IMR-90 (cell line): ENCODE data around the gene SLC9A3. TPM values are rescaled to one million over a fixed set of nuclear protein-coding genes. Genes with fewer than 3 reads are reported as not detected.

Source experiments
- ATAC-seq: fragments of 200-7000 bp; cut with Tn5 transposase; 2 replicates; pipeline ENCODE4 v1.9.1; 2020; ENCODE audit warnings: low read depth, mild to moderate bottlenecking, moderate library complexity
- BruUV-seq: library from RNA; stranded (reverse); fragments of 400-500 nt; replicated peaks from 2 replicates; lab custom pipeline; 2021; lab: Mats Ljungman, UMichigan
- CTCF ChIA-PET: fragments of 300-600 bp; formaldehyde crosslinking; extraction: SDS; loops from one replicate; lab custom pipeline; 2021; ENCODE audit warnings: antibody characterized with exemption; lab: Yijun Ruan, JAX
- POLR2A ChIA-PET: fragments of 300-600 bp; sonication (Branson Sonifier 250); formaldehyde crosslinking; loops from one replicate; lab custom pipeline; 2022; ENCODE audit warnings: antibody characterized with exemption; ENCODE audit not compliant: unreplicated experiment; lab: Charles Lee
- DNase-seq: peaks from one replicate; pipeline ENCODE4 v3.0.0; 2013
- H2AFZ ChIP-seq: replicated peaks from 2 replicates; pipeline ENCODE3; 2013; ENCODE audit warnings: low read length, mild to moderate bottlenecking; ENCODE audit not compliant: poor library complexity
- H2AK5ac ChIP-seq: 2 replicates; pipeline ENCODE4 v1.6.1; 2013; ENCODE audit warnings: low read depth, low read length, inconsistent platforms
- H2AK9ac ChIP-seq: replicated peaks from 2 replicates; pipeline ENCODE3; 2013; ENCODE audit warnings: mild to moderate bottlenecking, low read depth, low read length, moderate library complexity; ENCODE audit not compliant: poor library complexity
- H2BK120ac ChIP-seq: 2 replicates; pipeline ENCODE4 v1.6.1; 2013; ENCODE audit warnings: low read depth, low read length, inconsistent platforms
- H2BK15ac ChIP-seq: 3 replicates; pipeline ENCODE4 v1.6.1; 2013; ENCODE audit warnings: low read depth, low read length, inconsistent platforms
- H2BK20ac ChIP-seq: 2 replicates; pipeline ENCODE4 v1.6.1; 2013; ENCODE audit warnings: low read depth, mild to moderate bottlenecking, inconsistent platforms, low read length, moderate library complexity
- H2BK5ac ChIP-seq: 2 replicates; pipeline ENCODE4 v1.6.1; 2013; ENCODE audit warnings: mild to moderate bottlenecking, low read depth, low read length, inconsistent platforms; ENCODE audit not compliant: poor library complexity, severe bottlenecking
- H3K14ac ChIP-seq: replicated peaks from 2 replicates; pipeline ENCODE4 v1.6.1; 2013; ENCODE audit warnings: low read depth, low read length, inconsistent platforms
- H3K18ac ChIP-seq: 2 replicates; pipeline ENCODE4 v1.6.1; 2013; ENCODE audit warnings: low read depth, low read length, control low read depth
- H3K23ac ChIP-seq: 2 replicates; pipeline ENCODE4 v1.6.1; 2013; ENCODE audit warnings: low read depth, low read length, inconsistent platforms
- H3K27ac ChIP-seq: 2 replicates; pipeline ENCODE4 v1.5.1; 2013; ENCODE audit warnings: mild to moderate bottlenecking, control low read depth, low read length; ENCODE audit not compliant: insufficient read depth
- H3K27me3 ChIP-seq: 2 replicates; pipeline ENCODE4 v1.6.1; 2013; ENCODE audit warnings: low read length; ENCODE audit not compliant: control insufficient read depth, insufficient read depth
- H3K36me3 ChIP-seq: 2 replicates; pipeline ENCODE4 v1.6.1; 2013; ENCODE audit warnings: low read length, mixed read lengths; ENCODE audit not compliant: control insufficient read depth, insufficient read depth
- H3K4ac ChIP-seq: 2 replicates; pipeline ENCODE4 v1.6.1; 2013; ENCODE audit warnings: low read depth, low read length, inconsistent platforms
- H3K4me1 ChIP-seq: 2 replicates; pipeline ENCODE4 v1.6.1; 2013; ENCODE audit warnings: low read length, mixed read lengths; ENCODE audit not compliant: control insufficient read depth, insufficient read depth
- H3K4me2 ChIP-seq: 2 replicates; pipeline ENCODE4 v1.6.1; 2013; ENCODE audit warnings: low read depth, mild to moderate bottlenecking, control low read depth, low read length, moderate library complexity
- H3K4me3 ChIP-seq: 2 replicates; pipeline ENCODE4 v1.5.1; 2013; ENCODE audit warnings: low read depth, mild to moderate bottlenecking, control low read depth, low read length, moderate library complexity; ENCODE audit not compliant: insufficient read depth
- H3K56ac ChIP-seq: 2 replicates; pipeline ENCODE4 v1.6.1; 2013; ENCODE audit warnings: low read length, inconsistent platforms; ENCODE audit not compliant: insufficient read depth; ENCODE audit errors: extremely low read depth
- H3K79me1 ChIP-seq, 2 experiments: 2 replicates each; pipeline ENCODE4 v1.6.1; 2013; ENCODE audit warnings: low read length in 2 of 2, inconsistent platforms in 1 of 2, low read depth in 1 of 2
- H3K9ac ChIP-seq: 2 replicates; pipeline ENCODE4 v1.6.1; 2013; ENCODE audit warnings: low read depth, low read length, control low read depth
- H3K9me1 ChIP-seq: 2 replicates; pipeline ENCODE4 v1.6.1; 2013; ENCODE audit warnings: low read length, inconsistent platforms; ENCODE audit not compliant: insufficient read depth
- H3K9me3 ChIP-seq: 2 replicates; pipeline ENCODE4 v1.6.1; 2013; ENCODE audit warnings: low read length; ENCODE audit not compliant: control insufficient read depth, insufficient read depth
- H4K20me1 ChIP-seq: 2 replicates; pipeline ENCODE4 v1.6.1; 2013; ENCODE audit warnings: low read length, inconsistent platforms; ENCODE audit not compliant: insufficient read depth
- H4K5ac ChIP-seq: 2 replicates; pipeline ENCODE4 v1.6.1; 2013; ENCODE audit warnings: mild to moderate bottlenecking, low read depth, low read length, control low read depth
- H4K8ac ChIP-seq, 2 experiments: 2 replicates each; pipeline ENCODE4 v1.6.1; 2013; ENCODE audit warnings: low read depth in 2 of 2, low read length in 2 of 2, control low read depth in 1 of 2, inconsistent platforms in 1 of 2
- H4K91ac ChIP-seq: 2 replicates; pipeline ENCODE4 v1.6.1; 2013; ENCODE audit warnings: low read depth, low read length, inconsistent platforms; ENCODE audit not compliant: insufficient read depth
- BHLHE40 ChIP-seq: fragments of 150-350 bp; IDR thresholded peaks from 2 replicates; pipeline ENCODE4 v1.6.1; 2016; ENCODE audit warnings: mild to moderate bottlenecking, low read depth, low read length
- CHD1 ChIP-seq: IDR thresholded peaks from 2 replicates; pipeline ENCODE4 v1.6.1; 2012; ENCODE audit warnings: low read depth, low read length, improper control_type of control experiment
- CTCF ChIP-seq: conservative IDR thresholded peaks from 2 replicates; pipeline ENCODE4 v1.5.1; 2012; ENCODE audit warnings: mild to moderate bottlenecking, low read depth, low read length, improper control_type of control experiment
- ELK1 ChIP-seq: fragments of 150-350 bp; IDR thresholded peaks from 2 replicates; pipeline ENCODE4 v1.6.1; 2016; ENCODE audit warnings: low read depth, mild to moderate bottlenecking, low read length, moderate library complexity, borderline replicate concordance
- FOS ChIP-seq: fragments of 150-350 bp; IDR thresholded peaks from 2 replicates; pipeline ENCODE4 v1.6.1; 2016; ENCODE audit warnings: low read depth, low read length
- MAFK ChIP-seq: IDR thresholded peaks from 2 replicates; pipeline ENCODE4 v1.6.1; 2012; ENCODE audit warnings: low read depth, low read length, improper control_type of control experiment
- MAZ ChIP-seq: IDR thresholded peaks from 2 replicates; pipeline ENCODE4 v1.6.1; 2012; ENCODE audit warnings: low read depth, mild to moderate bottlenecking, low read length, improper control_type of control experiment, moderate library complexity, borderline replicate concordance
- POLR2A ChIP-seq: IDR thresholded peaks from 2 replicates; pipeline ENCODE4 v1.6.1; 2012; ENCODE audit warnings: mild to moderate bottlenecking, low read depth, low read length
- RCOR1 ChIP-seq: IDR thresholded peaks from 2 replicates; pipeline ENCODE4 v1.6.1; 2012; ENCODE audit warnings: mild to moderate bottlenecking, low read length, improper control_type of control experiment; ENCODE audit not compliant: insufficient replicate concordance
- RFX5 ChIP-seq: IDR thresholded peaks from 2 replicates; pipeline ENCODE4 v1.8.0; 2012; ENCODE audit warnings: low read depth, mild to moderate bottlenecking, low read length, moderate library complexity
- SMC3 ChIP-seq: fragments of 150-350 bp; IDR thresholded peaks from 2 replicates; pipeline ENCODE4 v1.6.1; 2016; ENCODE audit warnings: low read depth, mild to moderate bottlenecking, antibody characterized with exemption, low read length, moderate library complexity
- USF2 ChIP-seq: fragments of 150-350 bp; IDR thresholded peaks from 2 replicates; pipeline ENCODE4 v1.6.1; 2017; ENCODE audit warnings: mild to moderate bottlenecking, antibody characterized with exemption, low read length, low read depth
- WGBS, 2 experiments: methylation state at CpG; one replicate each; pipeline versions ENCODE4 v1.1.5 to v1.1.7; 2013; ENCODE audit warnings: missing lambda C conversion rate in 2 of 2; ENCODE audit not compliant: insufficient read length in 1 of 2; ENCODE audit errors: extremely low coverage in 2 of 2; 5-methylcytosine and 5-hydroxymethylcytosine counted together
- dilution Hi-C: fragments of 300-500 bp; cut with HindIII; formaldehyde crosslinking; loops from one replicate; pipeline ENCODE4 v1.14.3; 2018; ENCODE audit warnings: low sequenced_read_pairs; ENCODE audit not compliant: unreplicated experiment
- in situ Hi-C: fragments of 300-500 bp; cut with MboI; formaldehyde crosslinking; loops from 3 replicates; pipeline ENCODE4 v1.14.3; 2019; ENCODE audit warnings: low sequenced_read_pairs, inconsistent platforms, mixed read lengths
- intact Hi-C: fragments of 100-400 bp; cut with micrococcal nuclease; formaldehyde crosslinking; loops from 2 replicates; pipeline ENCODE4 v1.10.0; 2022
- polyA plus RNA-seq, 3 experiments: library from polyadenylated mRNA; depleted of rRNA; stranded (reverse); fragments of >200 nt; gene quantifications; 2 replicates each; pipeline ENCODE4 v1.2.3, GENCODE V29; 2012; ENCODE audit warnings: low replicate concordance in 1 of 3
- total RNA-seq: library from RNA; depleted of rRNA; stranded (reverse); fragments of >200 nt; gene quantifications from 2 replicates; pipeline ENCODE4 v1.2.3, GENCODE V29; 2012

Gene SLC9A3
- total and polyA plus RNA-seq, 2 of the 4 experiments (the other 2 are of a cell fraction): 0.72 to 1.5 TPM

GRCh38 chr5:471750-472058, 52.5 kb downstream of the SLC9A3 start:
- DNase-seq: no peak
- Histone ChIP-seq H3K4ac (no peak overlapping the region), H2AFZ (no peak overlapping the region), H4K5ac (no peak overlapping the region), H3K27me3 (no peaks in the 10 kb centered on the region), H3K18ac (no peak overlapping the region), H4K8ac (no peak overlapping the region; a peak in 1 of 4 replicates), H2BK5ac (no peak overlapping the region), H3K79me1 (peaks cover 15 to 33% of the 10 kb centered on the region in 2 experiments), H3K4me3 (peak overlapping the region; percentile 51; the same call in 1 of the 2 replicates), H3K4me2 (peak overlapping the region; percentile 78), H3K23ac (no peak overlapping the region), H3K36me3 (peaks cover 16% of the 10 kb centered on the region), H4K20me1 (peaks cover 4% of the 10 kb centered on the region; the same call in 1 of the 2 replicates), H2BK20ac (no peak overlapping the region), H2AK9ac (peak overlapping the region; percentile 96), H3K27ac (no peak overlapping the region), H2BK15ac (no peak overlapping the region), H4K91ac (no peak overlapping the region), H3K4me1 (peaks cover 7% of the 10 kb centered on the region; the same call in 1 of the 2 replicates), H3K9ac (no peak overlapping the region), H3K14ac (no peak overlapping the region; the same call in 1 of the 2 replicates), H2AK5ac (no peak overlapping the region), H2BK120ac (no peak overlapping the region), H3K56ac (no peak overlapping the region), H3K9me3 (no peaks in the 10 kb centered on the region), H3K9me1 (peaks cover 4% of the 10 kb centered on the region)
- ChIA-PET POLR2A (no interaction called here), CTCF (no interaction called here)
- no peak for TF ChIP-seq CHD1
- no peak for TF ChIP-seq ELK1
- no peak for TF ChIP-seq MAFK
- TF ChIP-seq RFX5: no peak
- TF ChIP-seq USF2: no peak
- no peak for TF ChIP-seq CTCF
- no peak for TF ChIP-seq FOS
- no peak for TF ChIP-seq MAZ
- TF ChIP-seq BHLHE40: no peak
- TF ChIP-seq RCOR1: no peak
- no peak for TF ChIP-seq POLR2A
- TF ChIP-seq SMC3: no peak
- ATAC-seq: no peak
- no TSS peak for BruUV-seq
- dilution Hi-C loops (no loop called here), in situ Hi-C loops (no loop called here), intact Hi-C loops (loop anchor here (10.0 kb wide), 1 partner anchor 433 kb away; no protein-coding TSS in a partner anchor)
- 78% methylated on average over 3 of the region's 6 CpGs; no CpG with 5 or more reads in 1 of the 2 experiments for WGBS, 2 experiments
